HepG2 (cell line): ENCODE results near the gene AFF2. TPM values are rescaled to one million over a fixed set of nuclear protein-coding genes. Genes with fewer than 3 reads are reported as not detected.

ENCODE experiments used
- ATAC-seq: fragments of 200-7000 bp; cut with Tn5 transposase; 3 replicates; pipeline ENCODE4 v1.9.1; 2020; ENCODE audit warnings: mild to moderate bottlenecking, moderate library complexity
- BruUV-seq: library from RNA; stranded (reverse); fragments of 400-500 nt; replicated peaks from 2 replicates; lab custom pipeline; 2021; lab: Mats Ljungman, UMichigan
- CTCF ChIA-PET: fragments of 300-600 bp; formaldehyde crosslinking; extraction: SDS; loops from one replicate; lab custom pipeline; 2021; ENCODE audit warnings: low total read pairs, inconsistent platforms, low intra/inter-chr PET ratio; lab: Yijun Ruan, JAX
- POLR2A ChIA-PET: fragments of 350-600 bp; sonication (Branson Sonifier 250); formaldehyde crosslinking; loops from one replicate; lab custom pipeline; 2020; ENCODE audit warnings: antibody characterized with exemption, inconsistent platforms; lab: Yijun Ruan, JAX
- DNase-seq: peaks from one replicate; pipeline ENCODE4 v3.0.0-alpha.2; 2015; ENCODE audit warnings: low spot score
- FAIRE-seq: peaks from 3 replicates; lab custom pipeline; 2011; peaks lifted over from hg19 to GRCh38; lab: Jason Lieb, UNC
- H2AFZ ChIP-seq: one replicate; pipeline ENCODE4 v1.6.1; 2011; ENCODE audit warnings: low read length, inconsistent platforms
- H3K27ac ChIP-seq: fragments of 300-600 bp; 3 replicates; pipeline ENCODE4 v1.8.0; 2011; ENCODE audit warnings: mixed run types, mild to moderate bottlenecking, mixed read lengths, low read length, inconsistent platforms; ENCODE audit not compliant: insufficient read depth; ENCODE audit errors: extremely low read length
- H3K27me3 ChIP-seq, 2 experiments: fragments of 200-600 bp in 1 of 2; 2 replicates in 1 of 2; 3 replicates in 1 of 2; pipeline versions ENCODE4 v1.6.0 to v1.8.0; 2011; ENCODE audit warnings: low read length in 2 of 2, mild to moderate bottlenecking in 2 of 2, moderate library complexity in 2 of 2, inconsistent platforms in 1 of 2; ENCODE audit not compliant: insufficient read depth in 2 of 2, control insufficient read depth in 1 of 2
- H3K36me3 ChIP-seq, 2 experiments: fragments of 200-600 bp in 1 of 2; replicated peaks in 1 of 2; 2 replicates in 1 of 2; 3 replicates in 1 of 2; pipeline versions ENCODE4 v1.5.1 to v1.8.0; 2011; ENCODE audit warnings: low read length in 2 of 2, inconsistent platforms in 1 of 2; ENCODE audit not compliant: insufficient read depth in 2 of 2, control insufficient read depth in 1 of 2
- H3K4me1 ChIP-seq: 2 replicates; pipeline ENCODE4 v1.5.1; 2012; ENCODE audit warnings: low read length, inconsistent platforms; ENCODE audit not compliant: insufficient read depth
- H3K4me2 ChIP-seq: 2 replicates; pipeline ENCODE4 v1.6.0; 2011; ENCODE audit warnings: low read depth, low read length, inconsistent platforms
- H3K4me3 ChIP-seq, 3 experiments: fragments of 200-600 bp in 1 of 3; sonication (generic), shearing (Covaris generic) in 1 of 3; replicated peaks in 1 of 3; 2 replicates each; pipeline ENCODE4 v1.5.1; 2011 to 2016; ENCODE audit warnings: low read length in 3 of 3, inconsistent platforms in 2 of 3, low read depth in 2 of 3, mild to moderate bottlenecking in 2 of 3, control low read depth in 1 of 3, mixed read lengths in 1 of 3; ENCODE audit not compliant: insufficient read depth in 1 of 3
- H3K79me2 ChIP-seq: one replicate; pipeline ENCODE4 v1.6.1; 2011; ENCODE audit warnings: low read length, inconsistent platforms; ENCODE audit not compliant: insufficient read depth
- H3K9ac ChIP-seq: 2 replicates; pipeline ENCODE4 v1.6.0; 2011; ENCODE audit warnings: mild to moderate bottlenecking, low read depth, low read length, inconsistent platforms; ENCODE audit not compliant: insufficient read depth
- H3K9me3 ChIP-seq: 2 replicates; pipeline ENCODE4 v1.5.1; 2012; ENCODE audit warnings: mild to moderate bottlenecking, low read length
- H4K20me1 ChIP-seq: 2 replicates; pipeline ENCODE4 v1.6.0; 2011; ENCODE audit warnings: inconsistent platforms, mild to moderate bottlenecking, low read length, moderate library complexity; ENCODE audit not compliant: insufficient read depth
- CBX2 ChIP-seq, 2 experiments: fragments of 200-600 bp in 1 of 2; sonication (generic); formaldehyde crosslinking in 1 of 2; IDR thresholded peaks; 2 replicates each; pipeline versions ENCODE4 v1.7.0 to v1.8.1; 2018 to 2022; ENCODE audit warnings: low read depth in 2 of 2, low read length in 1 of 2, mild to moderate bottlenecking in 1 of 2, missing genetic modification reagents in 1 of 2
- HOXA7 ChIP-seq: sonication (generic); formaldehyde crosslinking; IDR thresholded peaks from 2 replicates; pipeline ENCODE4 v1.8.1; 2022; ENCODE audit warnings: mild to moderate bottlenecking, missing genetic modification reagents, moderate library complexity
- WGBS: methylation state at CpG from one replicate; pipeline ENCODE4 v1.1.6; 2017; ENCODE audit warnings: low lambda C conversion rate; 5-methylcytosine and 5-hydroxymethylcytosine counted together
- in situ Hi-C: cut with HindIII; loops from 2 replicates; pipeline ENCODE4 v1.10.0; 2017; ENCODE audit warnings: low pct_unique_long_range_greater_than_20kb; ENCODE audit not compliant: extremely low pct_ligation_motif_present
- intact Hi-C: fragments of 100-400 bp; cut with micrococcal nuclease; formaldehyde crosslinking; loops from one replicate; pipeline ENCODE4 v1.10.0; 2022; ENCODE audit not compliant: unreplicated experiment
- polyA plus RNA-seq, 8 experiments: library from polyadenylated mRNA; depleted of rRNA in 3 of 8; stranded (reverse) in 7 of 8; unstranded in 1 of 8; fragments of >200 nt; fragmentation: Illumina TruSeq in 4 of 8; extraction: Trizol in 4 of 8; gene quantifications; 2 replicates each; pipeline versions ENCODE4 v1.2.1 to v1.2.3, GENCODE V29; 2011 to 2016; ENCODE audit warnings: low read depth in 4 of 8, missing spikeins in 1 of 8, mixed read lengths in 1 of 8; ENCODE audit not compliant: insufficient read depth in 1 of 8
- total RNA-seq, 5 experiments: library from RNA; depleted of rRNA; stranded (reverse); fragments of >200 nt; fragmentation: Illumina TruSeq; extraction: Trizol; gene quantifications; 2 replicates each; pipeline ENCODE4 v1.2.3, GENCODE V29; 2016; ENCODE audit warnings: low read depth in 1 of 5
- TF ChIP-seq, protein P1 (sequence below): sonication (generic); formaldehyde crosslinking; conservative IDR thresholded peaks from 2 replicates; pipeline ENCODE4 v1.8.1; 2023; ENCODE audit warnings: missing genetic modification reagents

The AFF2 gene
- total and polyA plus RNA-seq, 2 of the 13 experiments (the other 11 are each of a cell fraction or from before 2014, with no cell fraction given): not detected

DNA sequence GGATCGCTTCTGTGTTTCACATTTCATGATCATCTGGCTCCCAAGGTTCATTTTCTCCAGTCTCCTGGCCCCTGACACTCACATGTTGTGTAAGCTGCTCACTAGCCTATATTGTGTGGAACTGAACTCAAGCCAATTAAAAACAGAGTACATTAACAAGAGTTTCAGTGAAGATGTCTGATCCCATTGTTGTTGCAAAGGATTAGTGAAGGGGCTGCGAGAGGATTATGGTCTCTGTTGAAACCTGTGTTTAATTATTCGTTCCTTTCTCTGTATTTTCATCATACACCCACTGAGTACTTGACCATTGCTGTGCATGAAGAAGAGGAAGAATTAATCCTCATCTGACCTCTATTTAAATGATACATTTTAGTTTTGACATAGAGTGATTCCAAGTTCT, 54.7 kb downstream of the AFF2 start (continued):
- TF ChIP-seq HOXA7 (CRISPR knock-in tag) (no peak), CBX2 (IDR thresholded peaks at IDR 0.05; ENCODE audit: low read depth, low read length) (no peak), CBX2 (CRISPR knock-in tag; IDR thresholded peaks at IDR 0.05; ENCODE audit: low read depth) (no peak)
- TF ChIP-seq, all 625 proteins: peak for 0

DNA sequence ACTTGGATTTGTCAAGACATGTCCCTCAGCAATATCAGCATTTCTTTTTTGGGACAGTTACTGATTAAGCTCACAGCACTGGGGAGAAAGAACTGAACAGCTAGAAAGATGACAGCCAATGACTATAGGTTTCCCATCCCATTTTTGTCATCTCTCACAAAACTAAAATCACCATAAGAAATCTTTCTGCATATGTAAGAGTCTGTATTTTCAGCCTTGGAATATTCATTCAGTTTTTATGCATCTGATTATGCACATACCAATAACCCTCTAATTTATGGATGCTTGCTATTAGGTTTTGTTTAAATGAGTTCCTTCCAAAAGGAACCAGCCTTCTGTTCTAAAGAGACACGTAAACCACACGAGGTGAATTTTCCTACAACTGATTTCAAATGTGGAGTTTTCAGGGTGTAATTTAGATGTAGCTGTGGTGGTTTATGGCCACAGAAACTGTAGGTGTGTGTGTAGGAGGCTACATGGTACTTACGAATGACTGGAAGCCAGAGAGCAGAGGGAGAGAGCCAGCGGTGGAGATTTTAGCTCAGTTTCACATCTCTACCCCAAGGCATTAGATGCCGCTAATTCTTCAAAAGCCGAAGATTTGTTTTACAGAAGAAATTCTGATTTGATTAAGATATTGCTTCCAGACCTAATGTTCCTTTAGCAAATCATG, 55.3 kb downstream of the AFF2 start:
- CTCF ChIA-PET: no interaction called here

More for the DNA sequence above, 55.3 kb downstream of the AFF2 start:
- no peak overlapping the region for H3K27ac ChIP-seq
- BruUV-seq: no TSS peak
- no peak for DNase-seq
- in situ Hi-C loops: no loop called here
- no peak for ATAC-seq
- FAIRE-seq: no peak
- POLR2A ChIA-PET: no interaction called here
- no peak overlapping the region for H3K4me2 ChIP-seq
- no peaks in the 10 kb centered on the region for H4K20me1 ChIP-seq
- no peaks in the 10 kb centered on the region for H3K4me1 ChIP-seq
- no peaks in the 10 kb centered on the region for H3K27me3 ChIP-seq
- TF ChIP-seq, protein P1, sequence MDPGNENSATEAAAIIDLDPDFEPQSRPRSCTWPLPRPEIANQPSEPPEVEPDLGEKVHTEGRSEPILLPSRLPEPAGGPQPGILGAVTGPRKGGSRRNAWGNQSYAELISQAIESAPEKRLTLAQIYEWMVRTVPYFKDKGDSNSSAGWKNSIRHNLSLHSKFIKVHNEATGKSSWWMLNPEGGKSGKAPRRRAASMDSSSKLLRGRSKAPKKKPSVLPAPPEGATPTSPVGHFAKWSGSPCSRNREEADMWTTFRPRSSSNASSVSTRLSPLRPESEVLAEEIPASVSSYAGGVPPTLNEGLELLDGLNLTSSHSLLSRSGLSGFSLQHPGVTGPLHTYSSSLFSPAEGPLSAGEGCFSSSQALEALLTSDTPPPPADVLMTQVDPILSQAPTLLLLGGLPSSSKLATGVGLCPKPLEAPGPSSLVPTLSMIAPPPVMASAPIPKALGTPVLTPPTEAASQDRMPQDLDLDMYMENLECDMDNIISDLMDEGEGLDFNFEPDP (CRISPR knock-in tag): no peak
- TF ChIP-seq, all 625 proteins: peak for 0
- Histone ChIP-seq H3K36me3 (no peaks in the 10 kb centered on the region), H3K9ac (no peak overlapping the region), H3K9me3 (no peaks in the 10 kb centered on the region), H2AFZ (no peak overlapping the region), H3K4me3 (no peak overlapping the region), H3K79me2 (no peaks in the 10 kb centered on the region)
- WGBS: 37% methylated on average over 6 of the region's 6 CpGs
- intact Hi-C loops: no loop called here
